ENCODE measurements around the gene CRIP2. TPM values are rescaled to one million over a fixed set of nuclear protein-coding genes. Genes with fewer than 3 reads are reported as not detected.

CRIP2 gene
- total and polyA plus RNA-seq, 2 of the 13 experiments (the other 11 are each of a cell fraction or from before 2014, with no cell fraction given): 31.6 to 37.9 TPM

DNA sequence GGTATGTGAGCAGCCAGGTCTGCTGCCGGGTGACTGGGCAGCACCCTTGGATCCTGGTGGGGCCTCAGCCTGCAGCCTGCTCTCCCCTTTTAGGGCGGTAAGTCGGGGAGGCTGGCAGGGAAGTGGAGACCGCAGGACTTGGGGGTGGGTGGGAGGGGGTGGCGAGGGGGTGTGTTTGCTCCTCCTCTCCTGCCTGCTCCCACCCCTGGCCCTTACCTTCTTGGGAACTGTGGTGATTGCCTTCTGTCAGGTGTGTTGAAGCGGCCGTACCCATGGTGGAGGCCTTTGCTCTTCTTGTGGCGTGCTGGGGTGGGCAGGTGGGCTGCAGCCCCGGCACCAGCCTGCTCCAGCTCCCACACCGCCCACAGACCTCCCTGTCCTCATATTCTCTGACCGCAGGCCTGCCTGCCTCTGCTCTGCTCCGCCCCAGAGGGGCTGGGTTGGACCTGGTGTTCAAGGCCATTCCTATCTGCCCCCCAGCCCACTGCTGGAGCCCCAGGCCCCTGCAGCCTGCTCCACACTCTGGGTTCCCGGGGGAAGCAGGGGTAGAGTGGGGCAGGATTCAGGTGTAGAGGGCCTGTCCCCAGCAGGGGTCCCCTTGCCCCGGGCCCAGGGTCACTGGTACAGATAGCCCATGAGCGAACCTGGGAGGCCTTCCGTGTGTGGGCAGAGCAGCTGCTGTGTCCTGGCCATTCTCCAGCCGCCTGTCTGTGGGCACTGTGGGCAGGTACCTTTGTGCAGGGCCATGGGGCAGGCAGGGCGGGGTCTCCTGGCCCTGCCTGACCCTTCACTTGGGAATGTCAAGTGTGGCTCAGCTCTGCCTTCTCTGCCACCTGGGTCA lies 21.6 kb downstream of the CRIP2 start (continued):
- no peak for TF ChIP-seq ZNF883 (CRISPR knock-in tag; IDR thresholded peaks at IDR 0.05; ENCODE audit: not compliant biosample characterization)
- TF ChIP-seq ELF3 (CRISPR knock-in tag; IDR thresholded peaks at IDR 0.05): no peak; the same call in 1 of the 2 replicates
- TF ChIP-seq ZNF441 (CRISPR knock-in tag; IDR thresholded peaks at IDR 0.05; ENCODE audit: borderline replicate concordance): no peak; the same call in 1 of the 2 replicates
- peak; percentile 64; the same call in 1 of the 2 replicates for TF ChIP-seq GATA4 (IDR thresholded peaks at IDR 0.05; ENCODE audit: borderline replicate concordance, low read depth)
- no peak for TF ChIP-seq SMYD3 (CRISPR knock-in tag; IDR thresholded peaks at IDR 0.05)
- peak; percentile 81 for TF ChIP-seq NCOA2 (CRISPR knock-in tag; IDR thresholded peaks at IDR 0.05)
- TF ChIP-seq SP1 (IDR thresholded peaks at IDR 0.05): no peak
- peak; percentile 25; the same call in 1 of the 2 replicates for TF ChIP-seq SP1 (CRISPR knock-in tag; IDR thresholded peaks at IDR 0.05)
- peak; percentile 97 for TF ChIP-seq PHF21A (CRISPR knock-in tag; IDR thresholded peaks at IDR 0.05)

- H3K27ac ChIP-seq (ENCODE audit: extremely low read length, insufficient read depth, low read length): peak overlapping the region; percentile 96
- ChIA-PET POLR2A (interaction anchor here (1.2 to 2.3 kb wide), 4 partner anchors 8 to 196 kb away, joined by 4 to 8 read pairs (median 5); partner anchors contain the start of gene BRF1), CTCF (ENCODE audit: low intra/inter-chr PET ratio, low total read pairs) (no interaction called here)
- peak overlapping the region; percentile 32 to 73 (median 65); a peak in 5 of 6 replicates for H3K4me3 ChIP-seq (replicated peaks in 1 of 3; ENCODE audit: insufficient read depth in 1 of 3, low read depth in 2 of 3, low read length in 3 of 3)
- H3K4me1 ChIP-seq (ENCODE audit: insufficient read depth, low read length): peaks cover 90% of the 10 kb centered on the region
- H3K9ac ChIP-seq (ENCODE audit: insufficient read depth, low read depth, low read length): peak overlapping the region; percentile 79
- intact Hi-C loops (cut with micrococcal nuclease; ENCODE audit: unreplicated experiment): loop anchor here (10.0 kb wide), 1 partner anchor 182 kb away; the partner anchor contains the start of gene PACS2
- no peaks in the 10 kb centered on the region for H3K27me3 ChIP-seq (ENCODE audit: control insufficient read depth in 1 of 2, insufficient read depth in 2 of 2, low read length in 2 of 2)
- in situ Hi-C loops (cut with HindIII; ENCODE audit: extremely low pct_ligation_motif_present, low pct_unique_long_range_greater_than_20kb): no loop called here
- peak; percentile 2 for ATAC-seq
- 52% methylated on average over 11 of the region's 32 CpGs for WGBS (ENCODE audit: low lambda C conversion rate)
- no peaks in the 10 kb centered on the region for H4K20me1 ChIP-seq (ENCODE audit: insufficient read depth, low read length)
- DNase-seq (ENCODE audit: low spot score): no peak
- H3K36me3 ChIP-seq (replicated peaks in 1 of 2; ENCODE audit: control insufficient read depth in 1 of 2, insufficient read depth in 2 of 2, low read length in 2 of 2): peaks cover 0 to 3% of the 10 kb centered on the region in 2 experiments; a peak in 1 of 5 replicates
- TSS peak; percentile 47 for BruUV-seq (replicated peaks)
- H3K9me3 ChIP-seq (ENCODE audit: low read length): no peaks in the 10 kb centered on the region
- no peak overlapping the region for H2AFZ ChIP-seq (ENCODE audit: low read length)
- H3K4me2 ChIP-seq (ENCODE audit: low read depth, low read length): peak overlapping the region; percentile 96
- FAIRE-seq: no peak
- peaks cover 23% of the 10 kb centered on the region for H3K79me2 ChIP-seq (ENCODE audit: insufficient read depth, low read length)
- peak; percentile 42 for TF ChIP-seq ZNF350 (CRISPR knock-in tag; IDR thresholded peaks at IDR 0.05; ENCODE audit: borderline replicate concordance, low read depth)
- no peak for TF ChIP-seq U2AF1 (optimal IDR thresholded peaks at IDR 0.05; ENCODE audit: low read depth, low read length)
- no peak for TF ChIP-seq TBX3 (IDR thresholded peaks at IDR 0.05; ENCODE audit: borderline replicate concordance)
- TF ChIP-seq ZNF432 (CRISPR knock-in tag; IDR thresholded peaks at IDR 0.05; ENCODE audit: borderline replicate concordance): no peak
- TF ChIP-seq, protein P1, sequence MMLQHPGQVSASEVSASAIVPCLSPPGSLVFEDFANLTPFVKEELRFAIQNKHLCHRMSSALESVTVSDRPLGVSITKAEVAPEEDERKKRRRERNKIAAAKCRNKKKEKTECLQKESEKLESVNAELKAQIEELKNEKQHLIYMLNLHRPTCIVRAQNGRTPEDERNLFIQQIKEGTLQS (CRISPR knock-in tag; IDR thresholded peaks at IDR 0.05): no peak
- TF ChIP-seq ARNT (IDR thresholded peaks at IDR 0.05): no peak
- no peak for TF ChIP-seq ZNF121 (CRISPR knock-in tag; IDR thresholded peaks at IDR 0.05)
- TF ChIP-seq GTF3A (CRISPR knock-in tag; conservative IDR thresholded peaks at IDR 0.05): no peak
- no peak for TF ChIP-seq FOXP1 (IDR thresholded peaks at IDR 0.05)
- TF ChIP-seq FOXP1 (CRISPR knock-in tag; IDR thresholded peaks at IDR 0.05): no peak
- TF ChIP-seq REPIN1 (CRISPR knock-in tag; IDR thresholded peaks at IDR 0.05; ENCODE audit: borderline replicate concordance, low read depth): no peak
- TF ChIP-seq TFE3 (CRISPR knock-in tag; IDR thresholded peaks at IDR 0.05): no peak
- TF ChIP-seq ZNF383 (CRISPR knock-in tag; IDR thresholded peaks at IDR 0.05; ENCODE audit: borderline replicate concordance): no peak
- TF ChIP-seq SMC3 (IDR thresholded peaks at IDR 0.05; ENCODE audit: low read length): no peak
Measured at GRCh38 chr14:105496831-105497591, 22.4 kb downstream of the CRIP2 start.

Data from HepG2 (cell line).